IMR-90 (cell line): ENCODE results near the gene PHC2. TPM values are rescaled to one million over a fixed set of nuclear protein-coding genes. Genes with fewer than 3 reads are reported as not detected.

Source experiments
- ATAC-seq: fragments of 200-7000 bp; cut with Tn5 transposase; 2 replicates; pipeline ENCODE4 v1.9.1; 2020; ENCODE audit warnings: low read depth, mild to moderate bottlenecking, moderate library complexity
- BruUV-seq: library from RNA; stranded (reverse); fragments of 400-500 nt; replicated peaks from 2 replicates; lab custom pipeline; 2021; lab: Mats Ljungman, UMichigan
- CTCF ChIA-PET: fragments of 300-600 bp; formaldehyde crosslinking; extraction: SDS; loops from one replicate; lab custom pipeline; 2021; ENCODE audit warnings: antibody characterized with exemption; lab: Yijun Ruan, JAX
- POLR2A ChIA-PET: fragments of 300-600 bp; sonication (Branson Sonifier 250); formaldehyde crosslinking; loops from one replicate; lab custom pipeline; 2022; ENCODE audit warnings: antibody characterized with exemption; ENCODE audit not compliant: unreplicated experiment; lab: Charles Lee
- DNase-seq: peaks from one replicate; pipeline ENCODE4 v3.0.0; 2013
- H2AFZ ChIP-seq: replicated peaks from 2 replicates; pipeline ENCODE3; 2013; ENCODE audit warnings: low read length, mild to moderate bottlenecking; ENCODE audit not compliant: poor library complexity
- H2AK5ac ChIP-seq: 2 replicates; pipeline ENCODE4 v1.6.1; 2013; ENCODE audit warnings: low read depth, low read length, inconsistent platforms
- H2AK9ac ChIP-seq: replicated peaks from 2 replicates; pipeline ENCODE3; 2013; ENCODE audit warnings: mild to moderate bottlenecking, low read depth, low read length, moderate library complexity; ENCODE audit not compliant: poor library complexity
- H2BK120ac ChIP-seq: 2 replicates; pipeline ENCODE4 v1.6.1; 2013; ENCODE audit warnings: low read depth, low read length, inconsistent platforms
- H2BK15ac ChIP-seq: 3 replicates; pipeline ENCODE4 v1.6.1; 2013; ENCODE audit warnings: low read depth, low read length, inconsistent platforms
- H2BK20ac ChIP-seq: 2 replicates; pipeline ENCODE4 v1.6.1; 2013; ENCODE audit warnings: low read depth, mild to moderate bottlenecking, inconsistent platforms, low read length, moderate library complexity
- H2BK5ac ChIP-seq: 2 replicates; pipeline ENCODE4 v1.6.1; 2013; ENCODE audit warnings: mild to moderate bottlenecking, low read depth, low read length, inconsistent platforms; ENCODE audit not compliant: poor library complexity, severe bottlenecking
- H3K14ac ChIP-seq: replicated peaks from 2 replicates; pipeline ENCODE4 v1.6.1; 2013; ENCODE audit warnings: low read depth, low read length, inconsistent platforms
- H3K18ac ChIP-seq: 2 replicates; pipeline ENCODE4 v1.6.1; 2013; ENCODE audit warnings: low read depth, low read length, control low read depth
- H3K23ac ChIP-seq: 2 replicates; pipeline ENCODE4 v1.6.1; 2013; ENCODE audit warnings: low read depth, low read length, inconsistent platforms
- H3K27ac ChIP-seq: 2 replicates; pipeline ENCODE4 v1.5.1; 2013; ENCODE audit warnings: mild to moderate bottlenecking, control low read depth, low read length; ENCODE audit not compliant: insufficient read depth
- H3K27me3 ChIP-seq: 2 replicates; pipeline ENCODE4 v1.6.1; 2013; ENCODE audit warnings: low read length; ENCODE audit not compliant: control insufficient read depth, insufficient read depth
- H3K36me3 ChIP-seq: 2 replicates; pipeline ENCODE4 v1.6.1; 2013; ENCODE audit warnings: low read length, mixed read lengths; ENCODE audit not compliant: control insufficient read depth, insufficient read depth
- H3K4ac ChIP-seq: 2 replicates; pipeline ENCODE4 v1.6.1; 2013; ENCODE audit warnings: low read depth, low read length, inconsistent platforms
- H3K4me1 ChIP-seq: 2 replicates; pipeline ENCODE4 v1.6.1; 2013; ENCODE audit warnings: low read length, mixed read lengths; ENCODE audit not compliant: control insufficient read depth, insufficient read depth
- H3K4me2 ChIP-seq: 2 replicates; pipeline ENCODE4 v1.6.1; 2013; ENCODE audit warnings: low read depth, mild to moderate bottlenecking, control low read depth, low read length, moderate library complexity
- H3K4me3 ChIP-seq: 2 replicates; pipeline ENCODE4 v1.5.1; 2013; ENCODE audit warnings: low read depth, mild to moderate bottlenecking, control low read depth, low read length, moderate library complexity; ENCODE audit not compliant: insufficient read depth
- H3K56ac ChIP-seq: 2 replicates; pipeline ENCODE4 v1.6.1; 2013; ENCODE audit warnings: low read length, inconsistent platforms; ENCODE audit not compliant: insufficient read depth; ENCODE audit errors: extremely low read depth
- H3K79me1 ChIP-seq, 2 experiments: 2 replicates each; pipeline ENCODE4 v1.6.1; 2013; ENCODE audit warnings: low read length in 2 of 2, inconsistent platforms in 1 of 2, low read depth in 1 of 2
- H3K9ac ChIP-seq: 2 replicates; pipeline ENCODE4 v1.6.1; 2013; ENCODE audit warnings: low read depth, low read length, control low read depth
- H3K9me1 ChIP-seq: 2 replicates; pipeline ENCODE4 v1.6.1; 2013; ENCODE audit warnings: low read length, inconsistent platforms; ENCODE audit not compliant: insufficient read depth
- H3K9me3 ChIP-seq: 2 replicates; pipeline ENCODE4 v1.6.1; 2013; ENCODE audit warnings: low read length; ENCODE audit not compliant: control insufficient read depth, insufficient read depth
- H4K20me1 ChIP-seq: 2 replicates; pipeline ENCODE4 v1.6.1; 2013; ENCODE audit warnings: low read length, inconsistent platforms; ENCODE audit not compliant: insufficient read depth
- H4K5ac ChIP-seq: 2 replicates; pipeline ENCODE4 v1.6.1; 2013; ENCODE audit warnings: mild to moderate bottlenecking, low read depth, low read length, control low read depth
- H4K8ac ChIP-seq, 2 experiments: 2 replicates each; pipeline ENCODE4 v1.6.1; 2013; ENCODE audit warnings: low read depth in 2 of 2, low read length in 2 of 2, control low read depth in 1 of 2, inconsistent platforms in 1 of 2
- H4K91ac ChIP-seq: 2 replicates; pipeline ENCODE4 v1.6.1; 2013; ENCODE audit warnings: low read depth, low read length, inconsistent platforms; ENCODE audit not compliant: insufficient read depth
- CEBPB ChIP-seq: IDR thresholded peaks from 2 replicates; pipeline ENCODE4 v1.6.1; 2012; ENCODE audit warnings: low read depth, low read length, improper control_type of control experiment
- CHD1 ChIP-seq: IDR thresholded peaks from 2 replicates; pipeline ENCODE4 v1.6.1; 2012; ENCODE audit warnings: low read depth, low read length, improper control_type of control experiment
- CTCF ChIP-seq: conservative IDR thresholded peaks from 2 replicates; pipeline ENCODE4 v1.5.1; 2012; ENCODE audit warnings: mild to moderate bottlenecking, low read depth, low read length, improper control_type of control experiment
- ELK1 ChIP-seq: fragments of 150-350 bp; IDR thresholded peaks from 2 replicates; pipeline ENCODE4 v1.6.1; 2016; ENCODE audit warnings: low read depth, mild to moderate bottlenecking, low read length, moderate library complexity, borderline replicate concordance
- FOS ChIP-seq: fragments of 150-350 bp; IDR thresholded peaks from 2 replicates; pipeline ENCODE4 v1.6.1; 2016; ENCODE audit warnings: low read depth, low read length
- MAFK ChIP-seq: IDR thresholded peaks from 2 replicates; pipeline ENCODE4 v1.6.1; 2012; ENCODE audit warnings: low read depth, low read length, improper control_type of control experiment
- MAZ ChIP-seq: IDR thresholded peaks from 2 replicates; pipeline ENCODE4 v1.6.1; 2012; ENCODE audit warnings: low read depth, mild to moderate bottlenecking, low read length, improper control_type of control experiment, moderate library complexity, borderline replicate concordance
- MXI1 ChIP-seq: IDR thresholded peaks from 2 replicates; pipeline ENCODE4 v1.6.1; 2012; ENCODE audit warnings: low read depth, mild to moderate bottlenecking, low read length, moderate library complexity, borderline replicate concordance
- NFE2L2 ChIP-seq: fragments of 150-350 bp; IDR thresholded peaks from 2 replicates; pipeline ENCODE4 v1.6.1; 2016; ENCODE audit warnings: low read depth, mild to moderate bottlenecking, low read length
- RCOR1 ChIP-seq: IDR thresholded peaks from 2 replicates; pipeline ENCODE4 v1.6.1; 2012; ENCODE audit warnings: mild to moderate bottlenecking, low read length, improper control_type of control experiment; ENCODE audit not compliant: insufficient replicate concordance
- SMC3 ChIP-seq: fragments of 150-350 bp; IDR thresholded peaks from 2 replicates; pipeline ENCODE4 v1.6.1; 2016; ENCODE audit warnings: low read depth, mild to moderate bottlenecking, antibody characterized with exemption, low read length, moderate library complexity
- USF2 ChIP-seq: fragments of 150-350 bp; IDR thresholded peaks from 2 replicates; pipeline ENCODE4 v1.6.1; 2017; ENCODE audit warnings: mild to moderate bottlenecking, antibody characterized with exemption, low read length, low read depth
- WGBS, 2 experiments: methylation state at CpG; one replicate each; pipeline versions ENCODE4 v1.1.5 to v1.1.7; 2013; ENCODE audit warnings: missing lambda C conversion rate in 2 of 2; ENCODE audit not compliant: insufficient read length in 1 of 2; ENCODE audit errors: extremely low coverage in 2 of 2; 5-methylcytosine and 5-hydroxymethylcytosine counted together
- dilution Hi-C: fragments of 300-500 bp; cut with HindIII; formaldehyde crosslinking; loops from one replicate; pipeline ENCODE4 v1.14.3; 2018; ENCODE audit warnings: low sequenced_read_pairs; ENCODE audit not compliant: unreplicated experiment
- in situ Hi-C: fragments of 300-500 bp; cut with MboI; formaldehyde crosslinking; loops from 3 replicates; pipeline ENCODE4 v1.14.3; 2019; ENCODE audit warnings: low sequenced_read_pairs, inconsistent platforms, mixed read lengths
- intact Hi-C: fragments of 100-400 bp; cut with micrococcal nuclease; formaldehyde crosslinking; loops from 2 replicates; pipeline ENCODE4 v1.10.0; 2022
- polyA plus RNA-seq, 3 experiments: library from polyadenylated mRNA; depleted of rRNA; stranded (reverse); fragments of >200 nt; gene quantifications; 2 replicates each; pipeline ENCODE4 v1.2.3, GENCODE V29; 2012; ENCODE audit warnings: low replicate concordance in 1 of 3
- total RNA-seq: library from RNA; depleted of rRNA; stranded (reverse); fragments of >200 nt; gene quantifications from 2 replicates; pipeline ENCODE4 v1.2.3, GENCODE V29; 2012

PHC2 gene
- total and polyA plus RNA-seq, 2 of the 4 experiments (the other 2 are of a cell fraction) = 46.4 to 98.1 TPM

GRCh38 chr1:33433509-33434362, 2.8 kb upstream of the PHC2 start:
- H3K4me2 ChIP-seq = peak overlapping the region; percentile 23
- no peak overlapping the region for H3K56ac ChIP-seq
- peaks cover 13% of the 10 kb centered on the region for H3K4me1 ChIP-seq
- no peaks in the 10 kb centered on the region; the same call in 1 of the 2 replicates for H4K20me1 ChIP-seq
- peak overlapping the region; percentile 62 for H2BK120ac ChIP-seq
- H2BK20ac ChIP-seq = peak overlapping the region; percentile 47; the same call in 1 of the 2 replicates
- H2BK5ac ChIP-seq = peak overlapping the region; percentile 70
- H3K27ac ChIP-seq = peak overlapping the region; percentile 20
- H3K14ac ChIP-seq = no peak overlapping the region; the same call in none of the 2 replicates
- BruUV-seq = no TSS peak
- H4K91ac ChIP-seq = no peak overlapping the region
- H4K5ac ChIP-seq = no peak overlapping the region
- H3K79me1 ChIP-seq = peaks cover 6 to 8% of the 10 kb centered on the region in 2 experiments; a peak in 3 of 4 replicates
- no peaks in the 10 kb centered on the region for H3K9me3 ChIP-seq
- ATAC-seq (peak; percentile 43), DNase-seq (peak; percentile 99)
- dilution Hi-C loops = no loop called here
- H3K4ac ChIP-seq = peak overlapping the region; percentile 36
- H2AK9ac ChIP-seq = no peak overlapping the region
- H3K9ac ChIP-seq = no peak overlapping the region
- no peak overlapping the region; the same call in 2 of the 3 replicates for H2BK15ac ChIP-seq
- H3K18ac ChIP-seq = peak overlapping the region; percentile 13; the same call in 1 of the 2 replicates
- intact Hi-C loops = no loop called here
- H3K23ac ChIP-seq = peak overlapping the region; percentile 31; the same call in 1 of the 2 replicates
- no peaks in the 10 kb centered on the region for H3K27me3 ChIP-seq
- no peak overlapping the region for H3K4me3 ChIP-seq
- ChIA-PET POLR2A (no interaction called here), CTCF (interaction anchor here (1.4 kb wide), 1 partner anchor 22 kb away, joined by 6 read pairs; no protein-coding TSS in a partner anchor)
- 0 out of 2 replicates have a peak overlapping the region, but pooled peaks have one; percentile 20 for H2AK5ac ChIP-seq
- no peak overlapping the region for H2AFZ ChIP-seq
- H4K8ac ChIP-seq = peak overlapping the region in 1 of 2 experiments; percentile 4; a peak in 2 of 4 replicates
- 0% methylated on average over 1 of the region's 3 CpGs; no CpG with 5 or more reads in 1 of the 2 experiments for WGBS, 2 experiments
- in situ Hi-C loops = loop anchor here (5.0 kb wide), 1 partner anchor 41 kb away; no protein-coding TSS in a partner anchor
- H3K36me3 ChIP-seq = no peaks in the 10 kb centered on the region
- H3K9me1 ChIP-seq = peaks cover 9% of the 10 kb centered on the region
- TF ChIP-seq MAZ (peak; percentile 97), MXI1 (no peak), CTCF (no peak), CEBPB (peak; percentile 99), ELK1 (no peak), FOS (peak; percentile 99), SMC3 (no peak), NFE2L2 (no peak; the same call in 1 of the 2 replicates), CHD1 (no peak), MAFK (peak; percentile 67), RCOR1 (peak; percentile 52), USF2 (no peak)
